ENCODE measurements around the gene ADAM12.
"Not testable (repeated sequence)": the region's sequence is repeated elsewhere in the genome, so short reads cannot be mapped to it uniquely, and the experiment has no call there.

ADAM12 gene

GRCh38 chr10:126374435-126374834 is 13.8 kb downstream of the ADAM12 start:
- DNase-seq (ENCODE audit: low spot score): no peak

- no peak for DNase-seq (ENCODE audit: low spot score)
Measured at GRCh38 chr10:126373972-126374371, 14.3 kb downstream of the ADAM12 start.

GRCh38 chr10:126373147-126373546 is 15.1 kb downstream of the ADAM12 start:
- no peak for DNase-seq (ENCODE audit: low spot score)

GRCh38 chr10:126372396-126372795 is 15.9 kb downstream of the ADAM12 start:
- no peak for DNase-seq (ENCODE audit: low spot score)

- no peak for DNase-seq (ENCODE audit: low spot score)
Measured at GRCh38 chr10:126369125-126369710, 19.1 kb downstream of the ADAM12 start.

GRCh38 chr10:126357169-126357568 is 31.1 kb downstream of the ADAM12 start:
- no peak for DNase-seq (ENCODE audit: low spot score)

- DNase-seq (ENCODE audit: low spot score): no peak
Measured at GRCh38 chr10:126353666-126354065, 34.6 kb downstream of the ADAM12 start.

- DNase-seq (ENCODE audit: low spot score): no peak
Measured at GRCh38 chr10:126352453-126352852, 35.8 kb downstream of the ADAM12 start.

- DNase-seq (ENCODE audit: low spot score): no peak
Measured at GRCh38 chr10:126351021-126351420, 37.3 kb downstream of the ADAM12 start.

- DNase-seq (ENCODE audit: low spot score): no peak
Measured at GRCh38 chr10:126350216-126350992, 37.9 kb downstream of the ADAM12 start.

GRCh38 chr10:126349676-126350075 is 38.6 kb downstream of the ADAM12 start:
- DNase-seq (ENCODE audit: low spot score): no peak

- DNase-seq (ENCODE audit: low spot score): no peak
Measured at GRCh38 chr10:126349101-126349500, 39.2 kb downstream of the ADAM12 start.

- not testable (repeated sequence) for DNase-seq (ENCODE audit: low spot score)
Measured at GRCh38 chr10:126343496-126343895, 44.8 kb downstream of the ADAM12 start.

- DNase-seq (ENCODE audit: low spot score): no peak
Measured at GRCh38 chr10:126342680-126343079, 45.6 kb downstream of the ADAM12 start.

GRCh38 chr10:126341491-126341890 is 46.8 kb downstream of the ADAM12 start:
- no peak for DNase-seq (ENCODE audit: low spot score)

- no peak for DNase-seq (ENCODE audit: low spot score)
Measured at GRCh38 chr10:126337251-126337810, 50.9 kb downstream of the ADAM12 start.

GRCh38 chr10:126336801-126337200 is 51.5 kb downstream of the ADAM12 start:
- no peak for DNase-seq (ENCODE audit: low spot score)

GRCh38 chr10:126334272-126334671 is 54.0 kb downstream of the ADAM12 start:
- no peak for DNase-seq (ENCODE audit: low spot score)

GRCh38 chr10:126332576-126332975 is 55.7 kb downstream of the ADAM12 start:
- no peak for DNase-seq (ENCODE audit: low spot score)

GRCh38 chr10:126331101-126331500 is 57.2 kb downstream of the ADAM12 start:
- DNase-seq (ENCODE audit: low spot score): no peak

- DNase-seq (ENCODE audit: low spot score): no peak
Measured at GRCh38 chr10:126324826-126325225, 63.5 kb downstream of the ADAM12 start.

- no peak for DNase-seq (ENCODE audit: low spot score)
Measured at GRCh38 chr10:126321440-126321839, 66.8 kb downstream of the ADAM12 start.

- DNase-seq (ENCODE audit: low spot score): no peak
Measured at GRCh38 chr10:126317751-126318150, 70.5 kb downstream of the ADAM12 start.
